GM12891 (cell line): Measurements from ENCODE around the gene CCDC73.
"Not testable (repeated sequence)": the region's sequence is repeated elsewhere in the genome, so short reads cannot be mapped to it uniquely, and the experiment has no call there.

Experiments used
- DNase-seq: peaks from one replicate; pipeline ENCODE4 v3.0.0; 2011; ENCODE audit warnings: low spot score; ENCODE audit not compliant: insufficient read length
- FAIRE-seq: peaks from 2 replicates; lab custom pipeline; 2011; peaks lifted over from hg19 to GRCh38; lab: Jason Lieb, UNC
- PAX5 ChIP-seq: IDR thresholded peaks from 2 replicates; pipeline ENCODE4 v1.6.1; 2011; ENCODE audit warnings: low read length, moderate library complexity, mild to moderate bottlenecking; ENCODE audit not compliant: insufficient read depth, severe bottlenecking
- POLR2A ChIP-seq: IDR thresholded peaks from 2 replicates; pipeline ENCODE4 v1.6.1; 2011; ENCODE audit warnings: low read depth, low read length, control low read depth
- POLR2AphosphoS5 ChIP-seq: IDR thresholded peaks from 2 replicates; pipeline ENCODE4 v1.6.1; 2011; ENCODE audit warnings: low read depth, low read length, control low read depth
- POU2F2 ChIP-seq: IDR thresholded peaks from 2 replicates; pipeline ENCODE4 v1.6.1; 2011; ENCODE audit warnings: low read depth, mild to moderate bottlenecking, control low read depth, low read length, moderate library complexity
- SPI1 ChIP-seq: IDR thresholded peaks from 2 replicates; pipeline ENCODE4 v1.6.1; 2011; ENCODE audit warnings: low read depth, low read length, control low read depth
- TAF1 ChIP-seq: IDR thresholded peaks from 2 replicates; pipeline ENCODE4 v1.6.1; 2011; ENCODE audit warnings: low read depth, low read length, control low read depth

The CCDC73 gene

GRCh38 chr11:32641361-32641760 is 153.1 kb downstream of the CCDC73 start:
- TF ChIP-seq PAX5 (no peak), TAF1 (no peak), POLR2AphosphoS5 (no peak), SPI1 (no peak), POU2F2 (no peak), POLR2A (no peak)
- FAIRE-seq (no peak), DNase-seq (no peak)

DNA sequence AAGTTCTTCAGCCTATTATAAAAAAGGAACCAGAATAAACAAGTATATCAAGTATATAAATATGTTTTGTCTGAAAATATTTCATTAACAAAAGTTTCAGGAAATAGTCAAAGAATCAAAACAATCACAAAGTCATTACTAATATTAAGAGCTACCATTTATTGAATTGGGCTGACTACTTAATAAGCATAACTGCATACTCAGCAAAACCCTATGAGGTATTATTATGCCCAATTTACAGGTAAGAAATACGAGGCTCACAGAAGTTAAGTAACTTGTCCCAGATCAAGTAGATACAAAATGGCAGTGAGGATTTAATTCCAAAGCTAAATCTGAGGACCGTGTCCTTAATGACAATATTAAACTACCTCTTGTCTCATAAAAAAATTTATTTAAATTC is 158.6 kb downstream of the CCDC73 start:
- TF ChIP-seq POU2F2: no peak
- TF ChIP-seq SPI1: no peak
- TF ChIP-seq POLR2A: no peak
- TF ChIP-seq TAF1: no peak
- TF ChIP-seq PAX5: no peak
- TF ChIP-seq POLR2AphosphoS5: no peak
- DNase-seq: no peak
- FAIRE-seq: no peak

DNA sequence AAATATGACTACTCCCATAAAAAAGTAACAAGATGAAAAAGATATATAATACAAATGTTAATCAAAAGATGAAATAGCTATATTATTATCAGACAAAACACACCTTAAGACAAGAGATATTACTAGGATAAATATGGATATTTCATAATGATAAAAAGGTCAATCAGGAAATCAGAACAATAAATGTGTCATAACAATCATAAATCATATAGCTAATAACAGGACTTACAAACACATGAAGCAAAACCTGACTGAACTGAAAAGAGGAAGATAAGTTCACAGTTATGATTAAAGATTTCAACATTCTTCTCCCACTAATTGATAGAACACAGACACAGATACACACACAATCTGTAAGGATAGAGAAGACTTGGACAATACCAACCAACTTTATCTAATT is 163.6 kb downstream of the CCDC73 start:
- TF ChIP-seq SPI1: no peak
- no peak for TF ChIP-seq POU2F2
- TF ChIP-seq POLR2AphosphoS5: no peak
- no peak for TF ChIP-seq TAF1
- TF ChIP-seq POLR2A: no peak
- TF ChIP-seq PAX5: no peak
- no peak for DNase-seq
- no peak for FAIRE-seq

GRCh38 chr11:32616903-32617302 is 177.6 kb downstream of the CCDC73 start:
- no peak for DNase-seq
- TF ChIP-seq SPI1 (no peak), POLR2AphosphoS5 (no peak), PAX5 (no peak), POU2F2 (no peak), TAF1 (no peak)
- no peak for FAIRE-seq

DNA sequence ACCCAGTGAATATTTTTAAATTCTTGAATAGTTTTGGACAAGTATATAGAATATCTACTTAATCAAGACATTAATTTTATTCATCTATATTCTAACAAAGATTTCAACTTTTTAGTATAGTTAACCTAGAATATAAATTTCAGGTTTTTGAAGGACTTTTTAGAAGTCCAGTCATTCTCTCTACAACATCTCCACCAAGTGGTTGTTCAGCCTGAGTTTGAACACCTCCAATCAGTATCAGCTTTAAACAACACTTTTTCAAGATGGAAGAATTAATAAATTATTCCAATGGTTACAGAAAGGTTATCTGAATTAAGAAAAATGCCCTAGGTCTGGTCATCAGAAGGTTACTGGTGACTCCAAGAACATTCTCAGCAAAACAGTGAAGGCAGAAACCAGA is 179.0 kb downstream of the CCDC73 start:
- no peak for DNase-seq
- no peak for TF ChIP-seq TAF1
- TF ChIP-seq POLR2AphosphoS5: no peak
- TF ChIP-seq PAX5: no peak
- TF ChIP-seq SPI1: no peak
- TF ChIP-seq POLR2A: no peak
- no peak for TF ChIP-seq POU2F2
- FAIRE-seq: no peak

GRCh38 chr11:32613500-32614151 is 180.8 kb downstream of the CCDC73 start:
- TF ChIP-seq POLR2AphosphoS5 (no peak), PAX5 (no peak), TAF1 (no peak), SPI1 (no peak), POLR2A (no peak), POU2F2 (no peak)
- DNase-seq (no peak), FAIRE-seq (no peak)

- no peak for DNase-seq
- FAIRE-seq: no peak
- no peak for TF ChIP-seq POLR2AphosphoS5
- TF ChIP-seq PAX5: no peak
- TF ChIP-seq SPI1: no peak
Observed at GRCh38 chr11:32610797-32611352, 183.6 kb downstream of the CCDC73 start.

DNA sequence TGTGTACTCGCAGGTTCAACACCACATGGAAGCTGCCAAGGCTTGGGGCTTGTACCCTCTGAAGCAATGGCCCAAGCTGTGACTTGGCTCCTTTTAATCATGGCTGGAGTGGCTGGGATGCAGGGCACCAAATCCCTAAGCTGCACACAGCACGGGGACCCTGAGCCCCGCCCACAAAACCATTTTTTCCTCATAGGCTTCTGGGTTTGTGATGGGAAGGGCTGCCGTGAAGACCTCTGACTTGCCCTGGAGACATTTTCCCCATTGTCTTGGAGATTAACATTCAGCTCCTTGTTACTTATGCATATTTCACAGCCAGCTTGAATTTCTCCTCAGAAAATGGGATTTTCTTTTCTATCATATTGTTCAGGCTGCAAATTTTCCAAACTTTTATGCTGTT is 185.6 kb downstream of the CCDC73 start:
- FAIRE-seq, DNase-seq: not testable (repeated sequence)

DNA sequence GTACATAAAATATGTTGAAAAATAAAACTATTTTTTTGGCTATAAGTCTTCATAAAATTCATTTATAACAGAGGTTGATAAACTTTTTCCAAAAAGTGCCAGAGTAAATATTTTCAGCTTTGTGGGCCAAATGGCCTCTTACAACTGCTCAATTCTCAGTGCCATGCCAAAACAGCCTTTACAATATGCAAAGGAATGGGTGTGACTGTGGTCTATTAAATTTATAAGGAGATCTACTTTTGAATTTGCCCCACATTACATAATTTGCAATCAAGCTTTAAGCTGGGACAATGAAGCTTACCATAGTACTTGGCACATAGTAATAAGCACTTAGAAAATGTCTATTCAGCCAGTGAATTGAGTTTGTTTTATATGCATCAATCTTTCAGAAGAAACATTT is 188.2 kb downstream of the CCDC73 start:
- TF ChIP-seq POLR2A (no peak), PAX5 (no peak), TAF1 (no peak), POU2F2 (no peak), SPI1 (no peak)
- no peak for FAIRE-seq

GRCh38 chr11:32602657-32603415 is 191.6 kb downstream of the CCDC73 start:
- no peak for TF ChIP-seq POLR2A
- no peak for TF ChIP-seq SPI1
- no peak for TF ChIP-seq TAF1
- TF ChIP-seq POU2F2: no peak
- no peak for TF ChIP-seq PAX5
- TF ChIP-seq POLR2AphosphoS5: no peak
- FAIRE-seq: no peak
- DNase-seq: no peak

More for the DNA sequence above, 188.2 kb downstream of the CCDC73 start:
- no peak for DNase-seq
